Stimulated activated CD4-positive, alpha-beta T cell treated with anti-CD3 and anti-CD28 coated beads, Interleukin-1b, Interleukin-23, amount 100 ng/mL, for 4 hours (primary cell): ENCODE results near the gene TLL1.

Source experiments
- DNase-seq, 2 donors: peaks; one replicate each; pipeline ENCODE4 v3.0.0-alpha.2; 2020; ENCODE audit warnings: low read depth in 2 of 2

The TLL1 gene

DNA sequence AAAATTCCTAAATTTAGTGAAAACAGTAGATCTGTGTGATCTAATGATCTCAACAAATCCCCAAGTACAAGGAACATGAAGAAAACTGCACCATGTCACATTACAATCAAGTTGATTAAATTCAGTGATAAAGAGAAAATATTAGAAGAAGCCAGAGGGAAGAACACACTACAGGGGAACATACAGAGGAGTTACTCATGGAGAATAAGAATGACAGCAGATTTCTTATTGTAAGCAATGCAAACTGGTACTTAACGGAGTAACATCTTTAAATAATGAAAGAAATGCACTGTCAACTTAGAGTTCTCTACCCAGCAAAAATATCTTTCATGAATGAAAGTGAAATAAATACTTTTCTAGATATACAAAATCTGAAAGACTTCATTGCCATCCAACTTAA lies 21.1 kb downstream of the TLL1 start:
- no peak for DNase-seq

DNA sequence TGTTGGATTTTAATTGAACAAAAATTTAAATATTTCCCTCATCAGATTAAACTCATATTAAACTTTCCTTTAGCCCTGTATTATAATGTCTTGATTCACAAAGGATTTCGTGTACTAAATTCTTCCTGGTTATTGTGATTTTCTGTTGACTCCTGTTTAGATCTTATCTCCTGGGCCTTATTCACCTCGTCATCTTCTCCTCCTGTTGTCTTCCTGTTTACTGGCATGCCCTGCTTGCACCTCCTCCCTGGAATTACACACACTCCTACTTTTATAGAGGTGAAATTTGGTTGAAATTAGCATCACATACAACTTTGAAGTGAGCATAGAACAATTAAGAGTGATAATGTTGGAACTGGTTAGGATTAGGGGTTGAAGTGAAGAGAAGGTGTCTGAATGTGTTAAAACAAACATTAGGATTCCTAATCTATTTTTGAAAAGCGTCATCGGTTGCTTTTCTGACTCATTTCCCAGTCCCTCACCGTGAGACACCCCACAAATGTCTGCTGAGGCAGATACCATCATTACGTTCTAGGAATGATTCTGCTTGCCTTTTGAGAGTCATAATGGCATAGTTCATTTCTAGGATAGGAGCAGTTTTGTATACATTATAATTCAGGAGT lies 32.5 kb downstream of the TLL1 start:
- no peak for DNase-seq

DNA sequence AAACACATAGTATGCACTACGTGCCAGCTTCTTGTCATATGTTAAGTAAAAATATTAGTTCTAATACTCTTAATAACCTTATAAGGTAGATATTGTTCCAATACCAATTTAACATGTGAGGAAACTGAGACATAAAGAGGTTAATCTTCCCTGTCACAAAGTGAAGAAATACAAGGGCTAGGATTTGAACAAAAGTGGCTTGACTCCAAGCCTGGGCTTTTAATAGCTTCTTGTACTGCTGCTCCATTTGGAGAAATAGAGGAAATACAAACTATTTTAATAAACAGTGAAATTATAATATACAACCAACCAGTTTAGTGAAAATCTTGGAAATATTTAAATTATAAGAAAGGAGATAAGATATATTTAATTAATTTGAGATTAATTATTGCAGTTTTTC lies 33.2 kb downstream of the TLL1 start:
- DNase-seq, result no peak

DNA sequence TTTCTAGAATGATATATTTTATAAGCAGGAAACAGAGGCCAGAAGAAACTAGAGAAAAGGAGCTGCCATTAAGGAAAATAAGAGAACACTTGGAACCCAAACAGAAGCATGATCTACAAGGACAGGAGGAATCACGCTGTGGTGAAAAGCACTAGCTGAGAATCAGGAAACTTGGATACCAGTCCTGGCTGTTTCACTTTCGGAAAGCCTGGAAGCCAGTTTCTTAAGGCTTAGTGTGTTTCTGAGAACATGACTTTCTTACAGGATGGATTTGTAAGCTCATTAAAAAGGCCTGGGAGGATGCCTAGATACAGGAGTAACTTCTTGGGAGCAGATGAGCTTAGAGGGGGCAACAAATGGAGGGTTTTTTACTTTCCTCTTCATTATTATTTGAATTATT lies 36.9 kb downstream of the TLL1 start:
- no peak for DNase-seq

DNA sequence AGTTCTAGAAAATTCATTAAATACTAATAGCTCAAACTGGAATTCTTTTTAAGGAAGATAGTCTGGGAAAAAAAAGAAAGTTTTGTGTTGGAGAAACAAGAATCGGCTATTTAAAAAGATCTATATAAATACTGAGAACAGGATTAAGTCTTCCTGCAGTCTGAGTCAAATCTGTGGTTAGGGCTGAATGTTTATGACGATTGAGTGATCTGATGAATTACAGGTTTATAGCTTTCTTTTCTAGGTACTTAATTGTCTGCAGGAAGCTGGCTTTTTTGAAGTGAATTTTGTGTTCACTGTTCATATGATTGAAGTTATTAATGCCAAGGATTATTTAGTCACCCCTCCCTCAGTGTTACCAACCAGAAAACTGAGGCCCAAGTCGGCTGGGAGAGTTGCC lies 42.2 kb downstream of the TLL1 start:
- DNase-seq, result no peak

DNA sequence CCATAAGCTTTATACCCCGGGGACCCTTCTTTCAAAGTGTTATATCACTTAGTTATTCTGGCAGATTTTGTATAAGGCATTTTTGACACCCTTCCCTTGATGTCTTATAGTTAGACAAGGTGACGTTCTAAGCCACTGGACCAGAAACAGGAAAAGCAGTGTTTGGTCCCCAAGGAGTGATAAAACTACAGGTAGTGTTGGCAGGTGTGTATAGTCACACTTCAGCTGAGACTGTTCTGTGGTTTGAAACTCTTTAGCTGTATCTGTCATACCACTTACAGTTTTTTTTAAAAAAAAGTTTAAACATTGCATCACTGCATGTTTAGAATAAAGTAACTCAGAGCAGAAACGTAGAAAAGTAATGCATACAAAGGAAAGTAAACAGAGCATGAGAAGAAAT lies 48.5 kb downstream of the TLL1 start:
- no peak for DNase-seq

DNA sequence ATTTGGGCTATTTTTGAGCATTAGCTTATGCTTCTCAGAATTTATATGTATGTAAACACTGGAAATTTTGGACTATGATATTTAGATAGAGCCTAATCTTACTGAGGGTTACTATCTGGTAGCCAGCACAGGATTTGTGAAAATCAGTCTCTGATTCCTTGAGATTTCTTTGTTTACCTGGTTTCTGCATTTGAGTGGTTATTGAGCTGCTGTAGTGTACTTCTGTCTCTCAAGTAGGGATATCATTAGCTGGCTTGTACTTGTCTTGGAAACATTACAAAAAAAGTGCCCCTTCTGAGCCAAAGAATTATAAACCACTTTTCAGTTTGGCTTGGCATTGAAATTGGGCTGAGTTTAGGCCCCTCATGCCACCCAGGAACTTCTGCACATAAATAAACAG lies 49.7 kb downstream of the TLL1 start:
- no peak for DNase-seq

DNA sequence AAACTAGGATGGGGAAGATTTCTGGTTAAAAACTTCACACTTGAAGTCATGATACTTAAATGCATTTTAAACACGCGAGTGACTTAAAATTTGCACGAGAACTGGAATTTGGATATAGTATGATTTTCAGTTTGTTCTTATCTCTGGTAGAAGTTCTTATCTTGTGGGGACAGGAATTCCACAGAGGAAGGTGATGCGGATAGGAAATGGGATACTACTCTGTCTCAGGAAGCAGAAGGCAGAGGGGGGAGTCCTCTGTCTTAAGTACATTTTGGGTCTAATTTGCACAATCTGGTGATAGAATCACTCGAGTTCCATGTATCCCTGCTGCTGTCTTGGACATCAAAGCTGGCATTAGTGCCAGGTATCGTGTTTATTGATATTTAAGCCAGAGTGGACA lies 53.3 kb downstream of the TLL1 start:
- no peak for DNase-seq

DNA sequence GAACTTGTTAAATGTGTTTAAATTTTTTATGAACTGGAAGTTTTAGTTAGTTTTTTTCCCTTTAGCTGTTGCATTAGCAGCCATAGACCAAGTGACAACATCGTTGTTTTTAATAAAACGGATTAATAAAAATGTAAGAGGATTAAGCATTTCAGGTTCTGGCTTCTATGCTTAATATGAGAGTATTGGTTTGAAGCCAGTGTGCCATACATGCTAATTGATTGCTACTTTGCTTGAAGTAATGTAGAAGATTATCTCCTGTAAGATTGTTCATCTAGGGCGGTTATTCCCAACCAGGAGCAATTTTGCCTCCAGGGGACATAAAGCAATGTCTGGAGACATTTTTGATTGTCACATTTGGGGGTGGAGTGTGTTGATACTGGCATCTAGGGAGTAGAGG lies 54.3 kb downstream of the TLL1 start:
- DNase-seq, result no peak

DNA sequence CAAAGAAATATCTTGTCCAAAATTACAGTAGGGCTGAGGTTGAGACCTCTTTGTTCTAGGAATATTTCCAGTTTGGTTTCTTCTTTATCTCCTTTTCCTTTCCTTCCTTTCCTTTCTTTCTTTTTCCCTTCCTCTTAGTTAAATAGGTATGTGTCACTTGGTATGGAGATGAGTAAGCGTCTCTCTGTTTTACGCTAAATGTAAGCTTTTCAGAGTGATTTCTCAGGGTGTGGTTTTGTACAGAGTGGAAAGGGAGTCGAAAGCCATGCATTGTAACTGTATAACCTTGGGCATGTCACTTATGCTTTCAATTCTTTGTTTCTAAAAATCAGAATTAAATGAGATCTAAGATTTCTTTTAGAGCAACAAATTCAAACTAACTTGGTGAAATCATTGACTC lies 54.8 kb downstream of the TLL1 start:
- DNase-seq, result no peak

DNA sequence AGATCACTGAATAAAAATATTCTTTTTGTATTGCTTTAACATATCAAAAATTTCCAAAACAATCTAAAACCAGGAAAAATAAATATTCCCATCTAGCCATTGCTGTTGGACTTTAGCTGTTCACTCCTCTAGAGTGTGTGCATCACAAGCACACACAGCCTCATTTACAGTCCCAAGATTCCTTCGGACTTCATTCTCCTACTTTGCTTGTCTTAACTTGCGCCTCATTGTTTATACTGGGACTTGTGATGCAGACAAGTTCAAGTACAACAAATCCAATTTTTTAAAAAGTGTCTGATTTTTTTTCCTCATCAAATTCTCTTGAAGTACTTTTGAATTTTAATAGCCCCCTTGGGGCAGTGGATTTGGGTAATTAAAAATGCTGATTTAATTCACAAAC lies 55.6 kb downstream of the TLL1 start:
- no peak for DNase-seq

DNA sequence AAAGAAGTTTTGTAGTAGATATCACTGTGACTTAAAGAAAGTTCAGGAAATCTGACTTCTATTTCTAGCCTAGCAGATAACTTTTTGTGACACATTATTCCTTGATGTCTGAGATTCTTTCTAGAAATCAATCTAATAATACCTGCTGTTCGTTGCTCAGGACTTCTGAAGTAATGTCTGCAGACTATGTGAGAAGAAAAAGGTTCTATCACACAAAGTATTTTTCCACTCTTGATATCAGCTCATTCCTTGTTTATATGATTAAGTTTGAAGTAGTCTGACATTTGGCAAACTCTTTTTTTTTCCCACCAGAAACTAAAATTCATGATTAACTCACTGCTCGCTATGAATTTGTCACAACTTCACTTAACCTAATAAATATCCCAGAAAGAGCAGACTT lies 56.6 kb downstream of the TLL1 start:
- no peak for DNase-seq

DNA sequence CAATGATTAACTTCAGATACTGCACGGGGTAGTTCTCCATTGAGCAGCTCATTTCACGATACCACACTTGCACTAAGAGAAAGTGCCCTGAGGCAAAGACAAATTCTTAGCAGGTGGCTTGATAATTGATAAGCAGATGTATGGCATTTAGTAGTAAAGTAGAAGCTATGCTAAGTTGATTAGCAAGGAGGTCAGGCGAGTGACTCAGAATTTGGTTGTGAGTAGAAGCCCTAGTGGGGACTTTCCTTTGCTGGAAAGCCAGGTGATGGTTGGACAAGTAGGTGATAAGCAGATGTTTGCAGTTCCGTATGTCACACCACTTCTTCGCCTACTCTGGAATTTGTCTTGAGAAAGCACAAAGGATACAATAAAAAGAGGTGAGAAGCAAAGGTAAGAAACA lies 58.7 kb downstream of the TLL1 start:
- DNase-seq, result no peak

DNA sequence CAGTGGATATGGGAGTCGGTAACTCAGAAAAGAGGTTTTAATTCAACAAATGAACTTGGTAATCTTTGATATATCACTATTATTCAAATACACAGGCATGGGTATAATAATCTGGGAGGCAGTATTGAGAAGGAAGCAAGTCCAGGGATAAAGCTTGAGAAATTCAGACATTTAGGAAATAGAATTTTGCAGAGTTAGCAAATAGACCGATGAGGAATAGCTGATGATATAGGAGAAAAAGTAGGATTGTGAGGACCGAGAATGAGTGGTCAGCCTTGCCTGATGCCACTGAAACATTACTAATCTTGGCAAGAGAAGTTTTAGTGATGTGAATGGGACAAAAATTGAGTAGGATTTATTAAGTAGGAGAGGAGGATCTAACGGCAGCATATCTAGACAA lies 71.9 kb downstream of the TLL1 start:
- no peak for DNase-seq

DNA sequence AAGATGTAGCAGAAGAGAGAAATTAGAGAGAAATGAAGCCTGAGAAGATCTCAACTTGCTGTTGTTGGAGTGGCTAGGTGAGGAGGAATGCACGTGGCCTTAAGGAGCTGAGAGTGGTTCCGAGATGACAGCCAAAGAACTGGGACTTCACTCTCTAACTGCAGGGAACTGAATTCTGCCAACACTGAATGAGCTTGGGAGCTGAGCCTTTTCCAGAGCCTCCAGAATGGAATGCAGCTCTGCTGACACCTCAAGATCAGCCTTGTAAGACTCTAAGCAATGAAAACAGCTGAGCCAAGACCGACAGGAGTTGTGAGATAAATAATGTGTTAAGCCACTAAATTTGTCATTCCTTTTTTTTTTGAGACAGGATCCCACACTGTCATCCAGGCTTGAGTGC lies 73.0 kb downstream of the TLL1 start:
- DNase-seq, result no peak

DNA sequence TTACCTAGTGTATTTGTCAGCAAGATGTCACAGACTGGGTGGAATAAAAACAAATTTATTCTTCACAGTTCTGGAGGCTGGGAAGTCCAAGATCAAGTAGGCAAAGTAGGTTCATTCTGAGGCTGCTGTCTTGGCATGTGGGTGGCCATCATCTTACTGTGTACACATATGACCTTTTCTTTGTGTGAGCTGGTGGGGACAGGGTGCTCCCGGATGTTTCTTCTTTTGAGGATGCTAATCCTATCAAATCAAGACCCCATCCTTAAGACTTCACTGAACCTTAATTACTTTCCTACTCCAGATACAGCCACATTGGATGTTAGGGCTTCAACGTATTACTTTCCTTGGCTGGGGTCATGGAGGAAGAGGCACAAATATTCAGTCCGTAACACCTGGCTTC lies 74.0 kb downstream of the TLL1 start:
- no peak for DNase-seq

DNA sequence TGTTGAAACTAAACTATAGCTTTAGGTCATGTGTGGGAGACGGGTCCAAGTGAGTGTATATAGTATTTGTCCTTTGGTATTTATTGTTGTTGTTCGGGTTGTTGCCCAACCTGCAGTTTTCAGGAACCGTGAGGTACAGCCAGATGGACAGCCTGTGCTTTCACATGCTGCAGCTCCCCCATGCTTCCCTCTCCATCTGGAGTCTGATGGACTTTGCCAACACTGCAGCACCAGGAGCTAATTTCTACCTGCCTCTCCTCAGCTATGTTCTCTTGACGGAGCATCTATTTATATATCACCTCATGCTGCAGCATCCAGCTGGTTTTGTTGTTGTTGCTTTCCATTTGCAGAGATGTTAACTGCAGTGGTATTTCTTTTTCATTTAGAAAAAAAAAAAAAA lies 80.1 kb downstream of the TLL1 start:
- no peak for DNase-seq

DNA sequence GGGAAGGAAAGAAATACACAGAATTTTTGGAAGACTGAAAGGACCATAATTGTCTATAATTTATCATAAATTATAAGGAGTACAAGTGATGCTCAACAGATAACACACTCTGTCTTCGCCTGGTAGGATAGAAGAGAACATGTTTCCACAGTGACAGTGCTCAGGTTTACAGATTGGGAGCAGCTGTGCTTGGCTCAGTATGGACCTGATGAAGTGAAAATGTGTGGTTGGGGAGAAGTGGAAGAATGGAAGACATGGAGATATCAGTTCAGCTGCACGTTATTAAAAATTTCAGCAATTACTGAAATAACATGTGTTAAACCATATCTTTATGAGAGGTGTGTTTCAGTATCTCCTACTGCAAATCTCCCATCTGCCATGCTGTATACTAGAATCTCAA lies 90.6 kb downstream of the TLL1 start:
- no peak for DNase-seq

DNA sequence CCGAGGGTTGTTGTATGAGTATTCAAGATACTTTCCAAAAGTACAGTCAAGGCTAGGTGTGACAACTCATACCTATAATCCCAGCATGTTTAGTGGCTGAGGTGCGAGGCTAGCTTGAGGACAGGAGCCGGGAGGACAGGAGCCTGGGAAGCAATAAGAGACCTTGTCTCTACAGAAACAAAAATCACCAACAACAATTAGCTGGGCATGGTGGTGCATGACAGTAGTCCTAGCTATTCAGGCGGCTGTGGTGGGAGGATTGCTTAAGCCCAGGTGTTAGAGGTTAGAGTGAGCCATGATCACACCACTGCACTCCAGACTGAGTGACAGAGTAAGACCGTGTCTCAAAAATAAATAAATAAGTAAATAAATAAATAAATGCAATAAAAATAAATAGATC lies 91.6 kb downstream of the TLL1 start:
- DNase-seq, result no peak

DNA sequence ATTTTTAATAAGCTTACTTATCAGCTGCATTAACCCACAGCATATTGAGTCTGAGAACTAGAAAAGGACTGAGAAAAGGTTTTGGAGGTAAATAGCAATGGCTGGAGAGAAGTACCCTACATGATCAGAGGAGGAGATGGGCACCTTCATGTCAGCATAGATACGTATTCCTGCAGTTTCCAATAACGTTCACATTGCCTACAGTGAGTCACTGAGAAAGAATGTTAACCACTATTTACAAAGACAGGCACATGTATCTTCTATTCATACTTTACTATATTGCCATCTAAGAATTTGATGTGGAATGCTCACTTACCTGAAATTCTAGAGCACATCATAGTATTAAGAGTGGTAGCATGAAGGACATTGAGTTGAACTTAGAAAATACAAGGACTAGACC lies 92.5 kb downstream of the TLL1 start:
- no peak for DNase-seq

DNA sequence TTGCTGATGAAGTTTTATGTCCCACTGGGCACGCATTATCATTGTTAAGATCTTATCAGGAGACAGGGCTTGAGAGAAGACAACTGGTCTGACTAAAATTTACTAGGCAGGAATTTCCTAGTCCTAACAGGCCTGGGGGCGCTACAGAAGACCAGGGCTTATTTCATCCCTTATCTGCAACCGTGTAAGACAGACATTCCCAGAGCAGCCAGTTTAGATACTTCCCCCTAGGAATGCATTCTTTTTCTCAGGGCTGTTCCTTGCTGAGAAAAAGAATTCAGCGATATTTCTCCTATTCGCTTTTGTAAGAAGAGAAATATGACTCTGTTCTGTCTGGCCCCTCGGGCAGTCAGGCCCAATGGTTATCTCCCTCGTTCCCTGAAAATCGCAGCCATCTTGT lies 93.8 kb downstream of the TLL1 start:
- no peak for DNase-seq

DNA sequence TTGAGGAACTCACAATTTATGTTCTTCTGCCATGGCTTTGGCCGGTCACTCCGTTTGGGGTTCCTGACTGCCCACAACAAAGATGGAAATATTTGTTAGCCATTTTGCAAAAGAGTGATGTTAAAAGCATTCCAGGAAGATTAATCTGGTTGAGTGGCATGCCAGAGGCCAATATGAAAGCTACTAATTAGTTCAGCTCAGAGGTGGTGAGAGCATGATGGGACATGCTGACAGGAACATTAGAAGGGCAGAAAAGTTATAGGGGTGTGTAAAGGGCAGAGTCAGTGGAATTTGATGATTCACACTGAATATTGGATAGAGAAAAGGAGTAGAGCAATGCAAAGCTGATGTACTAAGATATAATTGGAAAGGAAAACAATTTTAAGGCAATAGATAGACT lies 94.4 kb downstream of the TLL1 start:
- no peak for DNase-seq

DNA sequence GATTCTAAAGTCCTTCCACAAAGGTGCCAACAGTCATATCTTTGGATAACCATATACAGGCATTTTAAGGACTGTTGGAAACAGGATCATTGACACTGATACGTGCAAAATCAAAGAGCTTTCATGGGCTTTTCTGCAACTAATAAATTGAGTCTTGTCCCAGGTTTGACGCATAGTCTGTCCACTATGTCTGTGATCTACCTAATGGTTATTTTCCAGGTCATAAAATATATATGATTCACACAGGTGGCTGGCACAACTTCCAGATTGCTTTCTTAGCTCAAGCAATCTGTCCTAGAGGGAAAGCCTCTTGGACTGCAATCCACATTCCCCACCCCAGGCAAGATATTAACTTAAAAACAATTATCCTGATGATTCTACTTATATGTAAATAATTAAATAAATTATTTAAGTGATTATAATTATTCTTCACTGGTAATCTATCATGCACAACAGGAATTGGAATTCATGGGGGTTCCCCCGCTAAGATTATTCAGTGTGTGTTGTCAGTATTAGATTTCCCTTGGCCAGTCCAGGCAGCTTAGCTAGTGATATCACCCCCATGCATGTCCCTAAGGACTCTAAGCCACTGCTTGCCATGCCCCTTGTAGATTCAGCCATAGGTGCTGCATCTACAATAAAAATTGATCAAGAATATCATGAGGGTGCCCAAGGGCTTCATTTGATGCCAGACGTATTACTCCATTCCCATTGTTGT lies 97.8 kb downstream of the TLL1 start:
- no peak for DNase-seq

DNA sequence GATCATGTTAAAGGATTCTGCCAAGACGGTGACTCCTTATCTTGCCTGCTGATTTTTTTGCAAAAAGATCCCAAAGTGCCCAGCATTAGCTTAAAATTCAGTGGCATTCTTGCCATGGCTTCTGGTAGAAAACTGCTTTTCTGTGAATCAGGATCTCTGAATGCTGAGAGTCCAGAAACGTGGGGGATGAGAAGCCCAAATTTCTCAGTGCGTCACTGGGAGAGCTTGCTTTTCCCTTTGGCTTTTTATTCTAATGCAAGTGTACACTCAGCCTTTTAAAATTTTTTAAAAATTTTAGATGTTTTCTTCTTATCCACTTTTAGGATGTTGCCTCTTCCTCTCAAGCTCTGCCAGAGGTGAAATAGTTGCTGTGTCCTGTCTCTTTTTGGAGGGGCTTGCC lies 98.4 kb downstream of the TLL1 start:
- no peak for DNase-seq
